ENCODE measurements around the gene SRRM1. TPM values are rescaled to one million over a fixed set of nuclear protein-coding genes. Genes with fewer than 3 reads are reported as not detected.
"Not testable (repeated sequence)": the region's sequence is repeated elsewhere in the genome, so short reads cannot be mapped to it uniquely, and the experiment has no call there.

SRRM1 gene
- total RNA-seq, 1 donor from 2014 or later = 79.3 TPM

- no peak for TF ChIP-seq CTCF (conservative IDR thresholded peaks at IDR 0.05; ENCODE audit: low read depth, low read length)
- no peak for DNase-seq (ENCODE audit: low read depth)
- no peak overlapping the region for H3K4me3 ChIP-seq (ENCODE audit: low read depth, low read length)
These were observed 50.8 kb downstream of the SRRM1 start for GRCh38 chr1:24693827-24694379.

- TF ChIP-seq CTCF (conservative IDR thresholded peaks at IDR 0.05; ENCODE audit: low read depth, low read length) = no peak
- no peak overlapping the region for H3K4me3 ChIP-seq (ENCODE audit: low read depth, low read length)
- DNase-seq (ENCODE audit: low read depth) = no peak
These were observed 51.3 kb downstream of the SRRM1 start for GRCh38 chr1:24694380-24694843.

DNA sequence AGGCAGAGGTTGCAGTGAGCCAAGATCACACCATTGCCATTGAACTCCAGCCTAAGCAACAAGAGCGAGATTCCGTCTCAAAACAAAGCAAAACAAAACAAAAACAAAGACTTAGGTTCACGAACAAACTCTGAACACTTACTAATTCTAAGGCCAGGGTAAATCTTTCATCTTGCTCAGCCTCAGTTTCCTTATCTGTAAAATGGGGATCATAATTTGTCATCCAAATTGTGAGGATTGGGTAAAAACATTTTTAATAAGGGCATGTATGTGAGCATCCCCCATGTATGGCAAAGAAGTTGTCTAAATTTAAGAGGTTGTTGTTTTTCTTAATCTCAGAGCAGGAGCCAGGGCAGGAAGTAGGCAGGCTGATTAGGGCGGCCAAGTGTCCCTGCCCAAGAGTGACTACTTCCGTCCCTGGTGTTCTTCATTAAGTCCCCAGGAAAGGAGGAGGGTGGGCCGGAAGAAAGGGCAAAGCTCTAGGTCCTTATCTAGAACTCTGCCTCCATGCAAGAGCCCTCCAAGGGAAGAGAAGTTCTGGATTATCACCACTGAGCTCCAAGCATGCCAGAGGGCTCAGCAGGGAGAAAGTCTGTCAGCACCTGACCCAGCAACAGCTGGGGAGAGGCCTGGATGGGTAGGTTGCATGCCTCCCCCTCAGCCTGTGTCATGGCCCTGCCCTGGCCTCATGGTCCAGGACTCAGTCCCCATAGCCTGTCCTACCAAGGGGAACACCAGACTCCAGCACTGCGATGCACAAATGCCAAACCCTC is 52.3 kb downstream of the SRRM1 start:
- DNase-seq (ENCODE audit: low read depth) = no peak
- H3K4me3 ChIP-seq (ENCODE audit: low read depth, low read length) = no peak overlapping the region
- TF ChIP-seq CTCF (conservative IDR thresholded peaks at IDR 0.05; ENCODE audit: low read depth, low read length) = no peak

GRCh38 chr1:24696041-24696755 is 53.1 kb downstream of the SRRM1 start:
- no peak for DNase-seq (ENCODE audit: low read depth)
- no peak overlapping the region for H3K4me3 ChIP-seq (ENCODE audit: low read depth, low read length)
- no peak for TF ChIP-seq CTCF (conservative IDR thresholded peaks at IDR 0.05; ENCODE audit: low read depth, low read length)

DNA sequence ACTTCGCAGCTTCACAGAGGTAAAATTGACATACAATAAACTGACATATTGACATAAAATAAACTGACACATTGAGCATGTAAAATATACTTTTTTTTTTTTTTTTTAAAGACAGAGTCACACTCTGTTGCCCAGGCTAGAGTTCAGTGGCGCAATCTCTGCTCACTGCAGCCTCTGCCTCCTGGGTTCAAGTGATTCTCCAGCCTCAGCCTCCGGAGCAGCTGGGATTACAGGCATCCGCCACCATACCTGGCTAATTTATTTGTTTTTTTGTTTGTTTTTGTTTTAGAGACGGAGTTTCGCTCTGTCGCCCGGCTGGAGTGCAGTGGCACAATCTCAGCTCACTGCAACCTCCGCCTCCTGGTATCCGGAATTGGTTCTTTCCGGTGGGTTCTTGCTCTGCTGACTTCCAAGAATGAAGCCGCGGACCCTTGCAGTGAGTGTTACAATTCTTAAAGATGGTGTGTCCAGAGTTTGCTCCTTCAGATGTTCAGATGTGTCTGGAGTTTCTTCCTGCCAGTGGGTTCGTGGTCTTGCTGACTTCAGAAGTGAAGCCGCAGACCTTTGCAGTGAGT is 53.7 kb downstream of the SRRM1 start:
- no peak overlapping the region for H3K4me3 ChIP-seq (ENCODE audit: low read depth, low read length)
- no peak for TF ChIP-seq CTCF (conservative IDR thresholded peaks at IDR 0.05; ENCODE audit: low read depth, low read length)
- DNase-seq (ENCODE audit: low read depth) = no peak

DNA sequence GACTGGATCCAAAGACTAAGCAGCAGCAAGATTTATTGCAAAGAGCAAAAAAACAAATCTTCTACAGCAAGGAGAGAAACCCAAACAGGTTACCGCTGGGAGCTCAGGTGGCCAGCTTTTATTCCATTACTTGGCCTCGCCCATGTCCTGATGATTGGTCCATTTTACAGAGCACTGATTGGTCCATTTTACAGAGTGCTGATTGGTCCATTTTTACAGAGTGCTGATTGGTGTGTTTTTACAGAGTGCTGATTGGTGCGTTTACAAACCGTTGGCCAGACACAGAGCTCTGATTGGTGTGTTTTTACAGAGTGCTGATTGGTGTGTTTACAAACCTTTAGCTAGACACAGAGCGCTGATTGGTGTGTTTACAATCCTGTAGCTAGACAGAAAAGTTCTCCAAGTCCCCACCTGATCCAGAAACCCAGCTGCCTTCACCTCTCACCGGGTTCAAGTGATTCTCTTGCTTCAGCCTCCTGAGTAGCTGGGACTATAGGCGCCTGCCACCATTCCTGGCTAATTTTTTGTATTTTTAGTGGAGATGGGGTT is 54.4 kb downstream of the SRRM1 start:
- not testable (repeated sequence) for H3K4me3 ChIP-seq (ENCODE audit: low read depth, low read length); DNase-seq (ENCODE audit: low read depth)

GRCh38 chr1:24698326-24698725 is 55.2 kb downstream of the SRRM1 start:
- not testable (repeated sequence) for H3K4me3 ChIP-seq (ENCODE audit: low read depth, low read length); DNase-seq (ENCODE audit: low read depth)

All from epithelial cell of proximal tubule (primary cell).